Astrocyte (in vitro differentiated cells and primary cell): ENCODE results near the gene RAD51B.

Experiments used
- CTCF ChIP-seq: IDR thresholded peaks from 2 replicates; pipeline ENCODE4 v1.5.1; 2011; ENCODE audit warnings: low read depth, mild to moderate bottlenecking, inconsistent platforms, low read length, moderate library complexity; ENCODE audit not compliant: insufficient read depth
- EZH2 ChIP-seq: IDR thresholded peaks from 2 replicates; pipeline ENCODE4 v1.6.1; 2012; ENCODE audit warnings: mild to moderate bottlenecking, low read length, inconsistent platforms; ENCODE audit not compliant: insufficient read depth

- TF ChIP-seq CTCF = no peak
- no peak for TF ChIP-seq EZH2
Measured at GRCh38 chr14:68499451-68499850, 679.9 kb downstream of the RAD51B start.
